ENCODE results near the gene PRR27.

DNA sequence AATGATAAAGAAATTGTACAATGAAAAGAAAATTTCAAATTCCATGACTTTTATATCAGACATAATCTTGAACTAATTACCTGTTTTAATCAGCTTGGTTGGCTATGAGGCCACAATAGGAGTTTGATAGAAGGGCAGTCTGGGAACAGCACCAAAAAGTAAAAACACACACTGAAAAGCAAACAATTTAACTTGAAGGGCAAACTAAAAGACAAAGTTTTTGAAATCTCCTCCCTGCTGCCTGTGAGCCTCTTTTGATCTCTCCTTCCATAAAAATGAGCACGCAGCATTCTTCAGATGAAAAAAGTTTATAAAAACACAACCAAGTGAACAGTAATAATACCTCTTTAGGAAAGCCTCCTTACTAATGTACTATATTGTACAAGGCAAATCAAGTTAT, 49.6 kb downstream of the PRR27 start:
- TF ChIP-seq, protein P1, sequence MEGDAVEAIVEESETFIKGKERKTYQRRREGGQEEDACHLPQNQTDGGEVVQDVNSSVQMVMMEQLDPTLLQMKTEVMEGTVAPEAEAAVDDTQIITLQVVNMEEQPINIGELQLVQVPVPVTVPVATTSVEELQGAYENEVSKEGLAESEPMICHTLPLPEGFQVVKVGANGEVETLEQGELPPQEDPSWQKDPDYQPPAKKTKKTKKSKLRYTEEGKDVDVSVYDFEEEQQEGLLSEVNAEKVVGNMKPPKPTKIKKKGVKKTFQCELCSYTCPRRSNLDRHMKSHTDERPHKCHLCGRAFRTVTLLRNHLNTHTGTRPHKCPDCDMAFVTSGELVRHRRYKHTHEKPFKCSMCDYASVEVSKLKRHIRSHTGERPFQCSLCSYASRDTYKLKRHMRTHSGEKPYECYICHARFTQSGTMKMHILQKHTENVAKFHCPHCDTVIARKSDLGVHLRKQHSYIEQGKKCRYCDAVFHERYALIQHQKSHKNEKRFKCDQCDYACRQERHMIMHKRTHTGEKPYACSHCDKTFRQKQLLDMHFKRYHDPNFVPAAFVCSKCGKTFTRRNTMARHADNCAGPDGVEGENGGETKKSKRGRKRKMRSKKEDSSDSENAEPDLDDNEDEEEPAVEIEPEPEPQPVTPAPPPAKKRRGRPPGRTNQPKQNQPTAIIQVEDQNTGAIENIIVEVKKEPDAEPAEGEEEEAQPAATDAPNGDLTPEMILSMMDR (IDR thresholded peaks at IDR 0.05 in 2 of 3, conservative IDR thresholded peaks at IDR 0.05 in 1 of 3; ENCODE audit: control insufficient read depth in 2 of 3, extremely low read depth in 1 of 3, insufficient read depth in 1 of 3, low read depth in 3 of 3, low read length in 3 of 3), result no peak
- TF ChIP-seq MEF2A (IDR thresholded peaks at IDR 0.05; ENCODE audit: insufficient read depth, low read depth, low read length) (no peak), IKZF1 (conservative IDR thresholded peaks at IDR 0.05) (no peak), SP1 (IDR thresholded peaks at IDR 0.05; ENCODE audit: low read depth, low read length) (no peak), STAT1 (conservative IDR thresholded peaks at IDR 0.05) (no peak), ZZZ3 (IDR thresholded peaks at IDR 0.05; ENCODE audit: control insufficient read depth, insufficient read length, low read depth) (no peak), SIN3A (IDR thresholded peaks at IDR 0.05; ENCODE audit: low read depth, low read length) (no peak), POLR2A (IDR thresholded peaks at IDR 0.05; ENCODE audit: low read depth, low read length) (no peak), POLR2AphosphoS5 (IDR thresholded peaks at IDR 0.05; ENCODE audit: low read length) (no peak), POLR2AphosphoS2 (IDR thresholded peaks at IDR 0.05; ENCODE audit: low read depth, low read length) (no peak), JUND (IDR thresholded peaks at IDR 0.05; ENCODE audit: low read depth, low read length) (no peak), CREM (IDR thresholded peaks at IDR 0.05; ENCODE audit: low read depth) (no peak), NRF1 (conservative IDR thresholded peaks at IDR 0.05; ENCODE audit: low read depth, low read length) (no peak)
